Activated T-cell treated with anti-CD3 and anti-CD28 coated beads for 48 hours (primary cell): Measurements from ENCODE around the gene SENP1.

Experiments
- DNase-seq: peaks from one replicate; pipeline ENCODE4 v3.0.0-alpha.2; 2020; ENCODE audit warnings: low read depth

SENP1 gene

GRCh38 chr12:48067250-48067938 lies 38.5 kb downstream of the SENP1 start:
- DNase-seq, result no peak

GRCh38 chr12:48065041-48065440 lies 40.8 kb downstream of the SENP1 start:
- DNase-seq, result no peak

- DNase-seq, result no peak
Measured at GRCh38 chr12:48063530-48063929, 42.3 kb downstream of the SENP1 start.

GRCh38 chr12:48061938-48062719 lies 43.8 kb downstream of the SENP1 start:
- no peak for DNase-seq

GRCh38 chr12:48060474-48060873 lies 45.4 kb downstream of the SENP1 start:
- no peak for DNase-seq

- no peak for DNase-seq
Measured at GRCh38 chr12:48058771-48059170, 47.1 kb downstream of the SENP1 start.

GRCh38 chr12:48054955-48055821 lies 50.7 kb downstream of the SENP1 start:
- no peak for DNase-seq

- DNase-seq, result no peak
Measured at GRCh38 chr12:48053883-48054282, 52.0 kb downstream of the SENP1 start.

GRCh38 chr12:48053122-48053521 lies 52.8 kb downstream of the SENP1 start:
- no peak for DNase-seq

GRCh38 chr12:48051681-48052080 lies 54.2 kb downstream of the SENP1 start:
- no peak for DNase-seq

- DNase-seq, result no peak
Measured at GRCh38 chr12:48050174-48050573, 55.7 kb downstream of the SENP1 start.

GRCh38 chr12:48045965-48046518 lies 59.8 kb downstream of the SENP1 start:
- no peak for DNase-seq

GRCh38 chr12:48045061-48045846 lies 60.6 kb downstream of the SENP1 start:
- no peak for DNase-seq

GRCh38 chr12:48044396-48044795 lies 61.5 kb downstream of the SENP1 start:
- DNase-seq, result no peak

- DNase-seq, result no peak
Measured at GRCh38 chr12:48043771-48044170, 62.1 kb downstream of the SENP1 start.

GRCh38 chr12:48041591-48042423 lies 64.1 kb downstream of the SENP1 start:
- no peak for DNase-seq

GRCh38 chr12:48040354-48040753 lies 65.5 kb downstream of the SENP1 start:
- no peak for DNase-seq

GRCh38 chr12:48039151-48039550 lies 66.7 kb downstream of the SENP1 start:
- no peak for DNase-seq

GRCh38 chr12:48038085-48038484 lies 67.8 kb downstream of the SENP1 start:
- no peak for DNase-seq

- DNase-seq, result no peak
Measured at GRCh38 chr12:48037267-48037915, 68.5 kb downstream of the SENP1 start.
